ENCODE data around the gene HOTAIR.

Gene HOTAIR

GRCh38 chr12:53980802-53981496, 6.2 kb upstream of the HOTAIR start:
- intact Hi-C loops (cut with DNase I): no loop called here
- DNase-seq: no peak

GRCh38 chr12:53980104-53980801, 5.5 kb upstream of the HOTAIR start:
- intact Hi-C loops (cut with DNase I): no loop called here
- no peak for DNase-seq

GRCh38 chr12:53978477-53979356, 4.0 kb upstream of the HOTAIR start:
- DNase-seq: no peak
- intact Hi-C loops (cut with DNase I): no loop called here

GRCh38 chr12:53977596-53978445, 3.1 kb upstream of the HOTAIR start:
- intact Hi-C loops (cut with DNase I): no loop called here
- no peak for DNase-seq

- DNase-seq: no peak
- intact Hi-C loops (cut with DNase I): no loop called here
Observed at GRCh38 chr12:53976823-53977595, 2.3 kb upstream of the HOTAIR start.

DNA sequence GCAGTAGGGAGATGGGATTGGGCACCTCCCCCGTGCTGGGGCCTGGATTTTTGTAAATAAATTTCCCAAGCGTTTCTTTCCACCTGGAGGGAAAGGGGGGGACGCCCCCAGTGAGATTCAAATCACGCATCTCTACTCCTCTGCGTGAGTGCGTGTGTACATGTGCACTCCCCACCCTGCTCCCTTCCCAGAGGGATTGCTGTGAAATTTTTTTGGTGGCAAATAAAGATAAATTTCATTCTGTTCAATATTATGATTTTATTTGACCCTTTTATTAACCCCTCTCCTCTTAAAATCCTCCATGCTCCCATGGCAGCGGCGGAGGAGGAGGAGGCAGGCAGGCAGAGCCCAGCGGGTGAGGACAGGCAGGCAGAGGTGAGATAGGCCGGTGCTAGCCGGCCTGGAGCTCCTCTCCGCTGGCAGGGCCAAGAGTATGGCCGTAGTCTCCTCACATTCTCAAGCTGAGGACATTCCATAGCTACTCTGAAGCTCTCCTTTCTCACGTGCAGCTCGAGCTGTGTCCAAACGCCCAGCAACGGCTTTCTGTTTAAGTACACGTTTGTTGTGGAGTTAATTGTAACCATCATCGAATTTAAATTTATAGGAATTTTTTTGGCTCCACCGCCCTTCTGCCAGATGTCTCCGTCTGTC, 1.5 kb upstream of the HOTAIR start:
- DNase-seq: no peak
- intact Hi-C loops (cut with DNase I): no loop called here

DNA sequence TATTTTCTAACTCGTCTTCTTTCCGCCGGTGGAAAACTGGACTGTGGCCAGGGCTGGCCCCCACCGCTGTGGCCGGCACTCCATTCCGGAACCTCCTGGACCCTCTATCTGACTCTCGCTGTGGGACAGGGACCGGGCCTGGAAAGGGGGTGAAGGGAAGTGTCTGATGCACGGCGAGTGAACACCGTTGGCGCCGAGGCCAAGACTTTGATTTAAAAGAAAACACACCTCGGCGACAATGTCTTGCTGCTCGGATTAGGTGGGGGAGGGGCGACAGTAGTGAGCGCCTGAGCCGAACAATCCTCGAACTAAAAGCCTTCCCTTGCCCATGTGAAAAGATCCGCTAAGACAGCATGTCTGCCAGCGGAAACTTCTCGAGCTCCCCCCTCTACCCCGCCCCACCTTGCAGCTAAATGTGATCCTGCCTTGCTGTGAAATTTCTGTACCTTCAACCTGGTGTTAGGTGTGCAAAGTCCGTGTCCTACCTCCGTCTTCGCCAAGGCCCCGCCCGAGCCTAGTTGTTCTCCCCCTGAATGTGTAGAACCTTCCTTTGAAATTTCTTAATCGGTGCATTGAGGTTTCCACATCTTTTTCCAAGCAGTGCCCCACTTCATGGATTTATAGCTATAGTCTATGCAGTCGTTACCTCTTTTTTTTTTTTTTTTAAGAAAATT, 862 bp upstream of the HOTAIR start:
- intact Hi-C loops (cut with DNase I): no loop called here
- DNase-seq: no peak

- intact Hi-C loops (cut with DNase I): no loop called here
- no peak for DNase-seq
Observed at GRCh38 chr12:53975064-53975471, 314 bp upstream of the HOTAIR start.

- intact Hi-C loops (cut with DNase I): no loop called here
- DNase-seq: no peak
Observed at GRCh38 chr12:53973236-53974042, 1.3 kb downstream of the HOTAIR start.

- intact Hi-C loops (cut with DNase I): no loop called here
- DNase-seq: no peak
Observed at GRCh38 chr12:53972722-53973235, 2.0 kb downstream of the HOTAIR start, which contains the start of gene HOXC11. HOXC11 (plus strand) TSS chr12:53973126; CDS start chr12:53973242, 116 bp downstream.

- intact Hi-C loops (cut with DNase I): no loop called here
- no peak for DNase-seq
Observed at GRCh38 chr12:53972152-53972702, 2.5 kb downstream of the HOTAIR start.

DNA sequence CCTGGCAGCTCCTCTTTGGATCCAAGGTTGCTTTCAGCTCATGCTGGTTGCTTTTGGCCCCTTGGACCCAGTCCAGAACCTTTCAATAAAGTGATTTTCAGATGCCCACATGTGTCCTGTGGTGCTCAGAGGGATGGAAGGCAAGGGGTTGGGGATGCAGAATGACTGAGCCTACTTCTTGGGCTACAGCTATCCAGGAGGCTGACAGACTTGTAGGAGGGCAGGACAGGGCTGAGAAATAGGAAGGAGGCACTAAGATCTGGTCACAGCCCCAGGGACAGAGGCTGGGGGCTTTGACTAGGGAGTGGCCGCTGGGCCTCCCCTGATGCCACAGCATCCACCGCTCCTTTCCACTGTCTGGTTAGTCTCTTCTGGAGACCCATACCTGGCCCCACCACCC, 3.1 kb downstream of the HOTAIR start:
- intact Hi-C loops (cut with DNase I): no loop called here
- DNase-seq: no peak

DNA sequence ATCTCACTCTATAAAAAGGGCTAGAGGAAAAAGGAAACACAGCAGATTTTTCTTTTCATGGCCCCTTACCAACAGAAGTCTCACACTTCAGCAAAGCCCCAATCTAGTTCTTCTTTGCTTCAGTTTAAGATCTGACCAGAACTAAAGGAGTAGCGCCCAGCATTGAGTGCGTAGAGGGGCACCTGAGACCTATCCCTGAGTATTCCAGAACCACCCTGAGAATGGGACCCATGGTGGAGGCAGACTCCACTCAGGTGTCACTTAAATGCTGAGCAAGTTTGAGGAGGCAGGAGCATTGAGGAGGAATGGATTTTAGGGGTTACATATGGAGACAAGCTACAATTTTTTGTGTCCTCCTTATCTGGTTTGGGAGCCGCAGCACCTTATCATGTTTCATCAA, 3.6 kb downstream of the HOTAIR start:
- intact Hi-C loops (cut with DNase I): no loop called here
- no peak for DNase-seq

DNA sequence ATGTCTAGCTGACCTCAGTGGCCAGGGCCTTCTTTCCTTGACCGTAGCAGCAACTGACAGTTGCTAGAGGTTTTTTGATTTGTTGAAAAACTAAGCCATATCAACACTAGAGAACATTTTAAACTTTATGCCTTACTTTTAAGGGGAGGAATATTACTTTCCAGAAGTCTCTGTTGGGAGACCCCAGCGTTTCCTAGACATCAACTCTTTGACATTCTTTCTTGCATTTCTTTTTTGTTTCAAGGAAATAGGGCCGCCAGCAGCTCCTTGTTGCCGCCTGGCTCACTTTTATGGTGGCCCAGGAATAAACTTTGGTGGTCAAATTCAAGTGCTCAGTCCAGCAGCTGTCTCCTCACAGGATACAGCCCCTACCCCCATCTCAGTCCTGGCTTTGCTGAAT, 4.3 kb downstream of the HOTAIR start:
- DNase-seq: no peak
- intact Hi-C loops (cut with DNase I): no loop called here

DNA sequence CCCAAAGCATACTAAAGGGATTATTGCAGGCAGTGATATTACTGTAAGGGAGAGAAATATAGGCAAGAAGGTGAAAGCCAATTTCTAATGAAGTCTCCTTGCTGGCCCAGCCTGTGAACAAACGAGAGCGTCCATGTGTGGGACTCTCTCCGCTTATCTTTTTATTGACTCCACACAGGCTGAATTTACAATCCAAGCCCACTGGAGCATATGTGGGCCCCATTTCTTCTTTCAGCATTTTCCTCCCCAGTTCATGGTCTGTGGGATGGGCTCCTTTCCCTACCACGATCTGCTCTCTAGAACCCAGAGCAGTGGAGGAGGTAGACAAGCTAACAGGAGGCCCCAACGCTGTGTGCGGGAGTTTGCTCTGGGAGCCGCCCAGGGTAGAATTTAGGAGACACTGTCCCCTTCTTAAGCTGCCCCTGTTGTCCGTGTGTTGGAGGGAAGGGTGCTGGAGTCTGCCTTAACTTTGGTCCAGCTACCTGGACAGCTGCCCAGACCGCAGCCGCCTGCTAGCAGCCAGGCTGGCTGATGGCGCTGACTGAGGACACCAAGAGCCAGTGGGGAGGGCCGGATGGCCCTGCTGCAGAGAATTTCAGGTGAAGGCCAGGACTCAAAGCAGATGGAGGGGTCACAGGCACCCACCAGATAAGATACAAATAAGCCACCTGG, 5.0 kb downstream of the HOTAIR start:
- intact Hi-C loops (cut with DNase I): no loop called here
- no peak for DNase-seq

Data from head of caudate nucleus (tissue), 42 donors.